Measurements from ENCODE around the gene SRRM2.

SRRM2 gene

GRCh38 chr16:2763173-2763572, 10.7 kb downstream of the SRRM2 start:
- H3K4me3 ChIP-seq (replicated peaks; ENCODE audit: low read depth, low read length), result no peak overlapping the region
- DNase-seq (ENCODE audit: low read depth), result no peak
- TF ChIP-seq, protein P1, sequence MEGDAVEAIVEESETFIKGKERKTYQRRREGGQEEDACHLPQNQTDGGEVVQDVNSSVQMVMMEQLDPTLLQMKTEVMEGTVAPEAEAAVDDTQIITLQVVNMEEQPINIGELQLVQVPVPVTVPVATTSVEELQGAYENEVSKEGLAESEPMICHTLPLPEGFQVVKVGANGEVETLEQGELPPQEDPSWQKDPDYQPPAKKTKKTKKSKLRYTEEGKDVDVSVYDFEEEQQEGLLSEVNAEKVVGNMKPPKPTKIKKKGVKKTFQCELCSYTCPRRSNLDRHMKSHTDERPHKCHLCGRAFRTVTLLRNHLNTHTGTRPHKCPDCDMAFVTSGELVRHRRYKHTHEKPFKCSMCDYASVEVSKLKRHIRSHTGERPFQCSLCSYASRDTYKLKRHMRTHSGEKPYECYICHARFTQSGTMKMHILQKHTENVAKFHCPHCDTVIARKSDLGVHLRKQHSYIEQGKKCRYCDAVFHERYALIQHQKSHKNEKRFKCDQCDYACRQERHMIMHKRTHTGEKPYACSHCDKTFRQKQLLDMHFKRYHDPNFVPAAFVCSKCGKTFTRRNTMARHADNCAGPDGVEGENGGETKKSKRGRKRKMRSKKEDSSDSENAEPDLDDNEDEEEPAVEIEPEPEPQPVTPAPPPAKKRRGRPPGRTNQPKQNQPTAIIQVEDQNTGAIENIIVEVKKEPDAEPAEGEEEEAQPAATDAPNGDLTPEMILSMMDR (IDR thresholded peaks at IDR 0.05; ENCODE audit: low read length, missing control alignments), result no peak

GRCh38 chr16:2764718-2765117, 12.3 kb downstream of the SRRM2 start:
- TF ChIP-seq, protein P1 (IDR thresholded peaks at IDR 0.05; ENCODE audit: low read length, missing control alignments), result no peak
- no peak for DNase-seq (ENCODE audit: low read depth)
- H3K4me3 ChIP-seq (replicated peaks; ENCODE audit: low read depth, low read length), result no peak overlapping the region

GRCh38 chr16:2765462-2766404, 13.3 kb downstream of the SRRM2 start:
- H3K4me3 ChIP-seq (replicated peaks; ENCODE audit: low read depth, low read length), result no peak overlapping the region
- DNase-seq (ENCODE audit: low read depth), result no peak
- TF ChIP-seq, protein P1 (IDR thresholded peaks at IDR 0.05; ENCODE audit: low read length, missing control alignments), result no peak

DNA sequence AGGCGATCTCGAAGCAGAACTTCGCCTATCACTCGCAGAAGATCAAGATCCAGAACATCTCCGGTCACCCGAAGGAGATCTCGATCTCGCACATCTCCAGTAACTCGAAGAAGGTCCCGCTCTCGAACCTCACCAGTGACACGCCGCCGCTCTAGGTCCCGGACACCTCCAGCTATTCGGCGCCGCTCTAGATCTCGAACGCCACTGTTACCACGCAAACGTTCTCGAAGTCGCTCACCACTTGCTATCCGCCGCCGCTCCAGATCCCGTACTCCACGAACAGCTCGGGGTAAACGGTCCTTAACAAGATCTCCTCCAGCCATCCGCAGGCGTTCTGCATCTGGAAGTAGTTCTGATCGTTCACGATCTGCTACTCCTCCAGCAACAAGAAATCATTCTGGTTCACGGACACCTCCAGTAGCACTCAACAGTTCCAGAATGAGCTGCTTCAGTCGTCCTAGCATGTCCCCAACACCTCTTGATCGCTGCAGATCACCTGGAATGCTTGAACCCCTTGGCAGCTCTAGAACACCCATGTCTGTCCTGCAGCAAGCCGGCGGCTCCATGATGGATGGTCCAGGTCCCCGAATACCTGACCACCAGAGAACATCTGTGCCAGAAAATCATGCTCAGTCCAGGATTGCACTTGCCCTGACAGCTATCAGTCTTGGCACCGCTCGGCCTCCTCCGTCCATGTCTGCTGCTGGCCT, 14.1 kb downstream of the SRRM2 start:
- H3K4me3 ChIP-seq (replicated peaks; ENCODE audit: low read depth, low read length), result no peak overlapping the region
- TF ChIP-seq, protein P1 (IDR thresholded peaks at IDR 0.05; ENCODE audit: low read length, missing control alignments), result no peak
- no peak for DNase-seq (ENCODE audit: low read depth)

- no peak for DNase-seq (ENCODE audit: low read depth)
- TF ChIP-seq, protein P1 (IDR thresholded peaks at IDR 0.05; ENCODE audit: low read length, missing control alignments), result no peak
- H3K4me3 ChIP-seq (replicated peaks; ENCODE audit: low read depth, low read length), result no peak overlapping the region
These were observed 14.8 kb downstream of the SRRM2 start for GRCh38 chr16:2767140-2767731.

DNA sequence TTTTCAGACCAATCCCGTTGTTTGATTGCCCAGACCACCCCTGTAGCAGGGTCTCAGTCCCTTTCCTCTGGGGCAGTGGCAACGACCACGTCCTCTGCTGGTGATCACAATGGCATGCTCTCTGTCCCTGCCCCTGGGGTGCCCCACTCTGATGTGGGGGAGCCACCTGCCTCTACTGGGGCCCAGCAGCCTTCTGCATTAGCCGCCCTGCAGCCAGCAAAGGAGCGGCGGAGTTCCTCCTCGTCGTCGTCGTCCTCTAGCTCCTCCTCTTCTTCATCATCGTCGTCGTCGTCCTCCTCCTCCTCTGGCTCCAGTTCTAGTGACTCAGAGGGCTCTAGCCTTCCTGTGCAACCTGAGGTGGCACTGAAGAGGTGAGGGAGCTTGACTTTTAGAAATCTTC, 15.5 kb downstream of the SRRM2 start:
- H3K4me3 ChIP-seq (replicated peaks; ENCODE audit: low read depth, low read length), result no peak overlapping the region
- TF ChIP-seq, protein P1 (IDR thresholded peaks at IDR 0.05; ENCODE audit: low read length, missing control alignments), result no peak
- DNase-seq (ENCODE audit: low read depth), result no peak

Measured in fibroblast of pulmonary artery (primary cell).